Trophoblast cell (in vitro differentiated cells and primary cell): Measurements from ENCODE around the gene SLC5A9.

Experiments
- DNase-seq, 2 donors: peaks; one replicate each; pipeline ENCODE4 v3.0.0-alpha.2; 2016
- H2AFZ ChIP-seq: 2 replicates; pipeline ENCODE4 v1.6.1; 2013; ENCODE audit warnings: low read length, moderate library complexity, mild to moderate bottlenecking; ENCODE audit not compliant: insufficient read depth, poor library complexity
- H2AK5ac ChIP-seq: 2 replicates; pipeline ENCODE4 v1.6.1; 2013; ENCODE audit warnings: mild to moderate bottlenecking, low read length
- H2BK120ac ChIP-seq: 2 replicates; pipeline ENCODE4 v1.6.1; 2013; ENCODE audit warnings: low read length, mild to moderate bottlenecking, moderate library complexity; ENCODE audit not compliant: insufficient read depth, poor library complexity
- H2BK12ac ChIP-seq: 2 replicates; pipeline ENCODE4 v1.6.1; 2013; ENCODE audit warnings: mild to moderate bottlenecking, low read length, moderate library complexity
- H2BK5ac ChIP-seq: 2 replicates; pipeline ENCODE4 v1.6.1; 2013; ENCODE audit warnings: low read length, low read depth, moderate library complexity, mild to moderate bottlenecking; ENCODE audit not compliant: poor library complexity
- H3K14ac ChIP-seq: 2 replicates; pipeline ENCODE4 v1.6.1; 2013; ENCODE audit warnings: mild to moderate bottlenecking, low read length
- H3K18ac ChIP-seq: 2 replicates; pipeline ENCODE4 v1.6.1; 2013; ENCODE audit warnings: mild to moderate bottlenecking, low read length
- H3K23ac ChIP-seq: 2 replicates; pipeline ENCODE4 v1.6.1; 2013; ENCODE audit warnings: low read length
- H3K27ac ChIP-seq: 2 replicates; pipeline ENCODE4 v1.5.1; 2013; ENCODE audit warnings: low read depth, mild to moderate bottlenecking, inconsistent platforms, low read length, moderate library complexity
- H3K27me3 ChIP-seq: 2 replicates; pipeline ENCODE4 v1.6.1; 2013; ENCODE audit warnings: inconsistent platforms, mild to moderate bottlenecking, low read length, moderate library complexity; ENCODE audit not compliant: insufficient read depth
- H3K36me3 ChIP-seq, 2 experiments: 1 replicate in 1 of 2; 2 replicates in 1 of 2; pipeline ENCODE4 v1.6.1; 2013; ENCODE audit warnings: low read length in 2 of 2, mild to moderate bottlenecking in 2 of 2, moderate library complexity in 1 of 2; ENCODE audit not compliant: insufficient read depth in 2 of 2, control insufficient read depth in 1 of 2
- H3K4ac ChIP-seq: 2 replicates; pipeline ENCODE4 v1.6.1; 2013; ENCODE audit warnings: low read depth, mild to moderate bottlenecking, low read length, moderate library complexity
- H3K4me1 ChIP-seq, 2 experiments: 1 replicate in 1 of 2; 2 replicates in 1 of 2; pipeline ENCODE4 v1.6.1; 2013; ENCODE audit warnings: low read length in 2 of 2, mild to moderate bottlenecking in 2 of 2, moderate library complexity in 1 of 2; ENCODE audit not compliant: insufficient read depth in 2 of 2, control insufficient read depth in 1 of 2
- H3K4me2 ChIP-seq: 2 replicates; pipeline ENCODE4 v1.6.1; 2013; ENCODE audit warnings: inconsistent platforms, mild to moderate bottlenecking, low read length, moderate library complexity
- H3K4me3 ChIP-seq: 2 replicates; pipeline ENCODE4 v1.5.1; 2013; ENCODE audit warnings: mild to moderate bottlenecking, low read depth, low read length, inconsistent platforms
- H3K79me1 ChIP-seq: one replicate; pipeline ENCODE4 v1.6.1; 2013; ENCODE audit warnings: low read length
- H3K79me2 ChIP-seq: 2 replicates; pipeline ENCODE4 v1.6.1; 2013; ENCODE audit warnings: low read length, mild to moderate bottlenecking; ENCODE audit not compliant: control insufficient read depth, insufficient read depth, poor library complexity
- H3K9ac ChIP-seq: 2 replicates; pipeline ENCODE4 v1.6.1; 2013; ENCODE audit warnings: mild to moderate bottlenecking, low read length
- H3K9me3 ChIP-seq: 2 replicates; pipeline ENCODE4 v1.6.1; 2013; ENCODE audit warnings: low read depth, mild to moderate bottlenecking, control low read depth, inconsistent platforms, low read length; ENCODE audit not compliant: insufficient read depth
- H4K12ac ChIP-seq: 2 replicates; pipeline ENCODE4 v1.6.1; 2013; ENCODE audit warnings: low read depth, mild to moderate bottlenecking, low read length, moderate library complexity
- H4K8ac ChIP-seq: 2 replicates; pipeline ENCODE4 v1.6.1; 2013; ENCODE audit warnings: low read depth, mild to moderate bottlenecking, low read length, moderate library complexity
- H4K91ac ChIP-seq: one replicate; pipeline ENCODE4 v1.6.1; 2013; ENCODE audit warnings: low read depth, mild to moderate bottlenecking, low read length, moderate library complexity
- WGBS: extraction: QIAGEN DNeasy Blood & Tissue Kit; methylation state at CpG from one replicate; pipeline ENCODE4 v1.1.7; 2013; ENCODE audit warnings: missing lambda C conversion rate; ENCODE audit not compliant: insufficient read length, insufficient coverage; ENCODE audit errors: extremely low coverage; 5-methylcytosine and 5-hydroxymethylcytosine counted together

The SLC5A9 gene

GRCh38 chr1:48194801-48195200 is 27.7 kb upstream of the SLC5A9 start:
- Histone ChIP-seq H4K91ac (no peak overlapping the region), H2BK120ac (no peak overlapping the region), H3K79me2 (no peaks in the 10 kb centered on the region), H2BK12ac (no peak overlapping the region), H2AK5ac (no peak overlapping the region), H2AFZ (no peak overlapping the region), H3K27me3 (no peaks in the 10 kb centered on the region), H4K12ac (no peak overlapping the region), H3K4me3 (no peak overlapping the region), H3K4me1 (no peaks in the 10 kb centered on the region), H3K27ac (no peak overlapping the region), H3K9me3 (peaks cover 8% of the 10 kb centered on the region), H3K23ac (no peak overlapping the region), H3K4me2 (no peak overlapping the region), H3K36me3 (no peaks in the 10 kb centered on the region), H3K18ac (no peak overlapping the region), H2BK5ac (no peak overlapping the region), H4K8ac (no peak overlapping the region), H3K14ac (no peak overlapping the region), H3K9ac (no peak overlapping the region), H3K79me1 (no peaks in the 10 kb centered on the region), H3K4ac (no peak overlapping the region)
- DNase-seq: no peak
- no CpG with 5 or more reads among the region's 2 CpGs for WGBS

DNA sequence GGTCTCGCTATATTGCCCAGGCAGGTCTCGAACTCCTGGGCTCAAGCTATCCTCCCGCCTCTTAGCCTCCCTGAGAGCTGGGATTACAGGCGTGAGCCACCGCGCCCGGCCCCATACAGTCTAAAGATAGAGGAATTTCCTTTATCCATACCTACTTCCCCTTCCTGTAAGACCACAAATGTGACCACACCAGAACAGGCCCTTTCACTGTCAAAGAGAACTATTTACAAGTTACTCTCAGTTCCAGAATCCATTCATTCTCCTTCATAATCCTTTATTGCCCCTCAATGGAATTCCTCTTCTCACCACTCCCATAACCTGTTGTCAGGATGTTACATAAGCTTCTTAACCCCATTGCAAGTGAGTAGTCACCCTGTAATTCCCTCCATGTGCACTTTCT is 26.3 kb upstream of the SLC5A9 start:
- Histone ChIP-seq H2AFZ (no peak overlapping the region), H2BK5ac (no peak overlapping the region), H3K9ac (no peak overlapping the region), H3K4me3 (no peak overlapping the region), H3K79me2 (no peaks in the 10 kb centered on the region), H3K4ac (no peak overlapping the region), H3K18ac (no peak overlapping the region), H2BK12ac (no peak overlapping the region), H3K36me3 (no peaks in the 10 kb centered on the region), H3K23ac (no peak overlapping the region), H4K12ac (no peak overlapping the region), H2AK5ac (no peak overlapping the region), H3K4me2 (no peak overlapping the region), H4K91ac (no peak overlapping the region), H3K9me3 (peaks cover 2% of the 10 kb centered on the region), H3K4me1 (no peaks in the 10 kb centered on the region), H3K27ac (no peak overlapping the region), H3K27me3 (no peaks in the 10 kb centered on the region), H3K79me1 (no peaks in the 10 kb centered on the region), H3K14ac (no peak overlapping the region), H2BK120ac (no peak overlapping the region), H4K8ac (no peak overlapping the region)
- WGBS: no CpG with 5 or more reads among the region's 7 CpGs
- no peak for DNase-seq

DNA sequence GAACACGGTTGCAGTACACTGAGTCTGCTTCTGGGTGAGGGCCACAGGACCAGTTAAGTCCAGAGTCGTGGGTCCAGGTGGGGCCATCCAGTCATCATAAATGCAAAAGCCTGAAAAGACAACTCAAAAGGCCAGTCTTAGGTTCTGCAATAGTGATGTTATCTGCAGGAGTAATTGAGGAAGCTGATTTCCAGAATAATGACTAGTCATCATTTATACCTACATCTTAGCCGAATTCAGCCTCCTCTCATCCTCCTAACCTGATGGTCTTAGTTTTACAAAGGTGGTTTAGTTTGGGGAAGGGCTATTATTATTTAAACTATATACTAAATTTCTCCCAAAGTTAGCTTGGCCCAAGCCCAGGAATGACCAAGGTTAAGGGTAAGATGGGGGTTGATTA is 23.5 kb upstream of the SLC5A9 start:
- Histone ChIP-seq H4K12ac (no peak overlapping the region), H3K14ac (no peak overlapping the region), H3K23ac (no peak overlapping the region), H3K4ac (no peak overlapping the region), H3K9me3 (no peaks in the 10 kb centered on the region), H3K27me3 (no peaks in the 10 kb centered on the region), H3K4me3 (no peak overlapping the region), H4K8ac (no peak overlapping the region), H3K36me3 (no peaks in the 10 kb centered on the region), H3K4me1 (no peaks in the 10 kb centered on the region), H2BK5ac (no peak overlapping the region), H3K18ac (no peak overlapping the region), H3K9ac (no peak overlapping the region), H2BK12ac (no peak overlapping the region), H3K79me1 (no peaks in the 10 kb centered on the region), H3K79me2 (no peaks in the 10 kb centered on the region), H3K4me2 (no peak overlapping the region), H2AFZ (no peak overlapping the region), H3K27ac (no peak overlapping the region), H4K91ac (no peak overlapping the region), H2AK5ac (no peak overlapping the region), H2BK120ac (no peak overlapping the region)
- DNase-seq: no peak
- no CpG with 5 or more reads among the region's 3 CpGs for WGBS

GRCh38 chr1:48200166-48200900 is 22.2 kb upstream of the SLC5A9 start:
- no peak overlapping the region for H3K23ac ChIP-seq
- H3K79me2 ChIP-seq: no peaks in the 10 kb centered on the region
- no peak overlapping the region for H2AFZ ChIP-seq
- H3K79me1 ChIP-seq: no peaks in the 10 kb centered on the region
- H4K91ac ChIP-seq: no peak overlapping the region
- no CpG with 5 or more reads among the region's 3 CpGs for WGBS
- no peak overlapping the region for H2AK5ac ChIP-seq
- no peak overlapping the region for H3K4me3 ChIP-seq
- no peak overlapping the region for H3K27ac ChIP-seq
- no peaks in the 10 kb centered on the region for H3K27me3 ChIP-seq
- H3K9ac ChIP-seq: no peak overlapping the region
- no peaks in the 10 kb centered on the region for H3K36me3 ChIP-seq
- H2BK5ac ChIP-seq: no peak overlapping the region
- no peak overlapping the region for H2BK120ac ChIP-seq
- H3K14ac ChIP-seq: no peak overlapping the region
- no peak overlapping the region for H3K4ac ChIP-seq
- H3K18ac ChIP-seq: no peak overlapping the region
- no peak for DNase-seq
- no peaks in the 10 kb centered on the region for H3K4me1 ChIP-seq
- no peak overlapping the region for H4K12ac ChIP-seq
- H4K8ac ChIP-seq: no peak overlapping the region
- H3K9me3 ChIP-seq: no peaks in the 10 kb centered on the region
- H2BK12ac ChIP-seq: no peak overlapping the region
- H3K4me2 ChIP-seq: no peak overlapping the region
